H1 (cell line): Measurements from ENCODE around the gene TMEM200B. TPM values are rescaled to one million over a fixed set of nuclear protein-coding genes. Genes with fewer than 3 reads are reported as not detected.
A peak's percentile ranks its signal among the peaks of the same experiment; 100 is the strongest.

Source experiments
- CTCF ChIA-PET: fragments of 300-600 bp; sonication (Branson Sonifier 250); formaldehyde crosslinking; loops from one replicate; lab custom pipeline; 2021; ENCODE audit not compliant: partially characterized antibody; lab: Charles Lee
- POLR2A ChIA-PET: fragments of 300-600 bp; sonication (Branson Sonifier 250); formaldehyde crosslinking; loops from one replicate; lab custom pipeline; 2021; ENCODE audit warnings: inconsistent platforms; ENCODE audit not compliant: partially characterized antibody; lab: Charles Lee
- DNase-seq, 2 experiments: peaks; one replicate each; pipeline versions ENCODE4 v3.0.0 to v3.0.0-alpha.2; 2010 to 2022; ENCODE audit warnings: low spot score in 2 of 2, low read depth in 1 of 2, mixed read lengths in 1 of 2
- FAIRE-seq: peaks from 2 replicates; lab custom pipeline; 2011; peaks lifted over from hg19 to GRCh38; lab: Jason Lieb, UNC
- H2AFZ ChIP-seq: 2 replicates; pipeline ENCODE4 v1.8.1; 2012; ENCODE audit warnings: low read length, inconsistent platforms
- H2AK5ac ChIP-seq: 2 replicates; pipeline ENCODE4 v1.6.1; 2013; ENCODE audit warnings: low read depth, low read length
- H2BK120ac ChIP-seq: replicated peaks from 2 replicates; pipeline ENCODE3; 2013; ENCODE audit warnings: low read depth, low read length, inconsistent platforms
- H2BK12ac ChIP-seq: 2 replicates; pipeline ENCODE4 v1.6.1; 2013; ENCODE audit warnings: low read depth, low read length
- H2BK15ac ChIP-seq: 2 replicates; pipeline ENCODE4 v1.6.1; 2013; ENCODE audit warnings: low read length
- H2BK20ac ChIP-seq: 2 replicates; pipeline ENCODE4 v1.6.1; 2013; ENCODE audit warnings: low read length
- H2BK5ac ChIP-seq: 2 replicates; pipeline ENCODE4 v1.6.1; 2013; ENCODE audit warnings: low read depth, low read length
- H3K14ac ChIP-seq: 2 replicates; pipeline ENCODE4 v1.6.1; 2013; ENCODE audit warnings: inconsistent platforms; ENCODE audit not compliant: insufficient read length
- H3K18ac ChIP-seq: 2 replicates; pipeline ENCODE4 v1.6.1; 2013; ENCODE audit warnings: low read length; ENCODE audit errors: extremely low read depth
- H3K23ac ChIP-seq: 2 replicates; pipeline ENCODE4 v1.6.1; 2013; ENCODE audit warnings: inconsistent platforms; ENCODE audit not compliant: insufficient read length
- H3K23me2 ChIP-seq: 2 replicates; pipeline ENCODE4 v1.6.1; 2013; ENCODE audit warnings: low read depth, low read length
- H3K27ac ChIP-seq: 2 replicates; pipeline ENCODE4 v1.6.1; 2011; ENCODE audit warnings: low read depth, low read length, inconsistent platforms
- H3K27me3 ChIP-seq, 4 experiments: replicated peaks in 1 of 4; 1 replicate in 1 of 4; 2 replicates in 3 of 4; pipeline versions ENCODE4 v1.6.1 to v1.8.1; 2011 to 2013; ENCODE audit warnings: low read length in 3 of 4, mild to moderate bottlenecking in 3 of 4, inconsistent platforms in 2 of 4, mixed read lengths in 2 of 4, moderate library complexity in 1 of 4; ENCODE audit not compliant: control insufficient read depth in 3 of 4, insufficient read depth in 3 of 4; ENCODE audit errors: extremely low read depth in 1 of 4
- H3K36me3 ChIP-seq, 4 experiments: 2 replicates each; pipeline versions ENCODE4 v1.6.1 to v1.8.1; 2011 to 2013; ENCODE audit warnings: mild to moderate bottlenecking in 4 of 4, low read length in 3 of 4, moderate library complexity in 2 of 4, control low read depth in 1 of 4, inconsistent platforms in 1 of 4; ENCODE audit not compliant: insufficient read depth in 4 of 4, control insufficient read depth in 2 of 4
- H3K4ac ChIP-seq: replicated peaks from 2 replicates; pipeline ENCODE3; 2013; ENCODE audit warnings: low read length, low read depth, mixed read lengths, inconsistent platforms; ENCODE audit not compliant: insufficient read length
- H3K4me1 ChIP-seq, 4 experiments: replicated peaks in 1 of 4; 1 replicate in 1 of 4; 2 replicates in 3 of 4; pipeline versions ENCODE4 v1.6.1 to v1.8.1; 2011 to 2013; ENCODE audit warnings: low read length in 3 of 4, inconsistent platforms in 2 of 4, mixed read lengths in 1 of 4; ENCODE audit not compliant: insufficient read depth in 4 of 4, control insufficient read depth in 3 of 4
- H3K4me2 ChIP-seq, 2 experiments: 2 replicates each; pipeline versions ENCODE4 v1.6.1 to v1.8.1; 2011 to 2013; ENCODE audit warnings: low read depth in 2 of 2, low read length in 2 of 2, control low read depth in 1 of 2, inconsistent platforms in 1 of 2, mild to moderate bottlenecking in 1 of 2; ENCODE audit not compliant: insufficient read depth in 1 of 2
- H3K4me3 ChIP-seq, 4 experiments: fragments of 200-600, 300-600 bp in 1 of 4; sonication (generic), shearing (Covaris generic), sonication (Bioruptor Twin) in 1 of 4; 2 replicates each; pipeline versions ENCODE4 v1.5.1 to v1.8.1; 2011 to 2016; ENCODE audit warnings: low read length in 4 of 4, low read depth in 3 of 4, control low read depth in 2 of 4, inconsistent platforms in 2 of 4, mild to moderate bottlenecking in 2 of 4, mixed read lengths in 1 of 4, moderate library complexity in 1 of 4; ENCODE audit not compliant: insufficient read depth in 2 of 4; ENCODE audit errors: extremely low read depth in 1 of 4
- H3K56ac ChIP-seq: replicated peaks from 2 replicates; pipeline ENCODE3; 2013; ENCODE audit warnings: low read depth, mild to moderate bottlenecking, mixed read lengths, low read length, inconsistent platforms; ENCODE audit not compliant: insufficient read length
- H3K79me1 ChIP-seq: 2 replicates; pipeline ENCODE4 v1.6.1; 2013; ENCODE audit warnings: low read depth, low read length, control low read depth
- H3K79me2 ChIP-seq, 2 experiments: 2 replicates each; pipeline versions ENCODE4 v1.6.1 to v1.8.1; 2012 to 2013; ENCODE audit warnings: low read length in 2 of 2, mild to moderate bottlenecking in 2 of 2, inconsistent platforms in 1 of 2; ENCODE audit not compliant: insufficient read depth in 2 of 2, control insufficient read depth in 1 of 2
- H3K9ac ChIP-seq, 4 experiments: replicated peaks in 1 of 4; 1 replicate in 1 of 4; 2 replicates in 3 of 4; pipeline versions ENCODE4 v1.6.1 to v1.8.1; 2011 to 2013; ENCODE audit warnings: low read depth in 3 of 4, low read length in 3 of 4, control low read depth in 2 of 4, mild to moderate bottlenecking in 2 of 4, moderate library complexity in 2 of 4, inconsistent platforms in 1 of 4; ENCODE audit errors: extremely low read depth in 1 of 4
- H3K9me3 ChIP-seq, 2 experiments: 2 replicates each; pipeline versions ENCODE4 v1.6.1 to v1.8.1; 2012 to 2013; ENCODE audit warnings: mild to moderate bottlenecking in 2 of 2, moderate library complexity in 2 of 2, control low read depth in 1 of 2, inconsistent platforms in 1 of 2, low read depth in 1 of 2, low read length in 1 of 2, mixed read lengths in 1 of 2; ENCODE audit not compliant: insufficient read depth in 2 of 2
- H4K20me1 ChIP-seq, 2 experiments: replicated peaks in 1 of 2; 2 replicates each; pipeline versions ENCODE3 to v1.8.1; 2011 to 2013; ENCODE audit warnings: inconsistent platforms in 2 of 2, low read length in 2 of 2, mild to moderate bottlenecking in 1 of 2; ENCODE audit not compliant: insufficient read depth in 2 of 2, control insufficient read depth in 1 of 2
- H4K5ac ChIP-seq: 2 replicates; pipeline ENCODE4 v1.6.1; 2013; ENCODE audit warnings: low read length, low read depth, mixed read lengths, inconsistent platforms; ENCODE audit not compliant: insufficient read length
- H4K8ac ChIP-seq: 2 replicates; pipeline ENCODE4 v1.8.0; 2013; ENCODE audit warnings: mild to moderate bottlenecking, moderate library complexity, low read length, inconsistent platforms; ENCODE audit not compliant: insufficient read depth; ENCODE audit errors: extremely low read depth
- H4K91ac ChIP-seq: replicated peaks from 2 replicates; pipeline ENCODE3; 2013; ENCODE audit warnings: low read length, mixed read lengths, inconsistent platforms; ENCODE audit not compliant: insufficient read length
- ATF3 ChIP-seq: IDR thresholded peaks from 2 replicates; pipeline ENCODE4 v1.6.1; 2011; ENCODE audit warnings: low read depth, mild to moderate bottlenecking, low read length; ENCODE audit not compliant: insufficient read depth
- CTBP2 ChIP-seq: IDR thresholded peaks from 2 replicates; pipeline ENCODE4 v1.7.0; 2011; ENCODE audit warnings: borderline replicate concordance, mild to moderate bottlenecking, moderate library complexity, mixed read lengths, low read length; ENCODE audit not compliant: insufficient read depth, insufficient read length
- GABPA ChIP-seq: IDR thresholded peaks from 2 replicates; pipeline ENCODE4 v1.6.1; 2011; ENCODE audit warnings: mild to moderate bottlenecking, low read length, moderate library complexity, borderline replicate concordance; ENCODE audit not compliant: insufficient read depth
- MAFK ChIP-seq: IDR thresholded peaks from 2 replicates; pipeline ENCODE4 v1.6.1; 2012; ENCODE audit warnings: low read depth, mild to moderate bottlenecking, improper control_type of control experiment, low read length
- MAX ChIP-seq: IDR thresholded peaks from 2 replicates; pipeline ENCODE4 v1.6.1; 2012; ENCODE audit warnings: inconsistent platforms
- NRF1 ChIP-seq: IDR thresholded peaks from 2 replicates; pipeline ENCODE4 v1.6.1; 2011; ENCODE audit warnings: mild to moderate bottlenecking, low read depth, low read length, improper control_type of control experiment
- RAD21 ChIP-seq, 2 experiments: IDR thresholded peaks in 1 of 2; conservative IDR thresholded peaks in 1 of 2; 2 replicates each; pipeline ENCODE4 v1.6.1; 2011; ENCODE audit warnings: low read depth in 2 of 2, low read length in 2 of 2, improper control_type of control experiment in 1 of 2, inconsistent platforms in 1 of 2, mild to moderate bottlenecking in 1 of 2, moderate library complexity in 1 of 2
- SAP30 ChIP-seq: fragments of 300-600 bp; sonication (generic); IDR thresholded peaks from 2 replicates; pipeline ENCODE4 v1.7.1; 2012; ENCODE audit warnings: low read length, moderate library complexity, mild to moderate bottlenecking, inconsistent platforms; ENCODE audit not compliant: insufficient read depth, insufficient replicate concordance
- SIN3A ChIP-seq, 2 experiments: IDR thresholded peaks in 1 of 2; conservative IDR thresholded peaks in 1 of 2; 2 replicates each; pipeline ENCODE4 v1.6.1; 2011 to 2012; ENCODE audit warnings: low read length in 2 of 2, improper control_type of control experiment in 1 of 2, low read depth in 1 of 2, mild to moderate bottlenecking in 1 of 2
- SP2 ChIP-seq: IDR thresholded peaks from 2 replicates; pipeline ENCODE4 v1.6.1; 2012; ENCODE audit warnings: mild to moderate bottlenecking, low read length, inconsistent platforms
- TAF1 ChIP-seq: IDR thresholded peaks from 2 replicates; pipeline ENCODE4 v1.6.1; 2011; ENCODE audit warnings: mild to moderate bottlenecking, low read depth, low read length
- TCF12 ChIP-seq: IDR thresholded peaks from 2 replicates; pipeline ENCODE4 v1.6.1; 2011; ENCODE audit warnings: low read depth, mild to moderate bottlenecking, low read length
- WGBS, 2 experiments: shearing (Covaris generic) in 1 of 2; methylation state at CpG; one replicate each; pipeline versions ENCODE4 v1.1.6 to v1.1.7; 2013 to 2015; ENCODE audit warnings: low lambda C conversion rate in 2 of 2, mixed read lengths in 2 of 2, inconsistent platforms in 1 of 2, low coverage in 1 of 2, missing lambda C conversion rate in 1 of 2; ENCODE audit not compliant: insufficient replicate concordance in 2 of 2, insufficient coverage in 1 of 2, insufficient read length in 1 of 2; ENCODE audit errors: extremely low coverage in 1 of 2, missing lambda C conversion rate in 1 of 2; 5-methylcytosine and 5-hydroxymethylcytosine counted together
- polyA plus RNA-seq, 7 experiments: library from polyadenylated mRNA; depleted of rRNA in 3 of 7; stranded (reverse) in 5 of 7; unstranded in 2 of 7; fragments of >200 nt in 5 of 7; fragments of 200-250 nt in 2 of 7; gene quantifications; 1 replicate in 5 of 7; 2 replicates in 1 of 7; 4 replicates in 1 of 7; pipeline versions ENCODE4 v1.2.1 to v1.2.3, GENCODE V29; 2011 to 2013; ENCODE audit warnings: missing spikeins in 2 of 7, mixed read lengths in 2 of 7
- total RNA-seq: library from RNA; stranded (reverse); fragmentation: NEBNext Ultra II Directional; extraction: Animal tissue kit (Norgen Biotek cat#: 25700); gene quantifications from 2 replicates; pipeline ENCODE4 v1.2.1, GENCODE V29; 2021

The TMEM200B gene
- total and polyA plus RNA-seq, 2 of the 8 experiments (the other 6 are each of a cell fraction or from before 2014, with no cell fraction given) = 4.9 to 11.0 TPM

GRCh38 chr1:29171089-29171488 lies 47.4 kb upstream of the TMEM200B start:
- no peaks in the 10 kb centered on the region for H3K23me2 ChIP-seq
- POLR2A ChIA-PET = interaction anchor here (0.6 to 9.0 kb wide), 7 partner anchors 10 to 32 kb away, joined by 3 to 105 read pairs (median 4); partner anchors contain the start of gene SRSF4
- peaks cover 0 to 11% (median 0%) of the 10 kb centered on the region in 4 experiments; a peak in 2 of 8 replicates for H3K36me3 ChIP-seq
- H4K8ac ChIP-seq = no peak overlapping the region
- FAIRE-seq = no peak
- no peak overlapping the region; a peak in 1 of 7 replicates for H3K9ac ChIP-seq
- no peak overlapping the region for H2AFZ ChIP-seq
- H2BK120ac ChIP-seq = no peak overlapping the region
- H3K79me1 ChIP-seq = no peaks in the 10 kb centered on the region
- H3K4me2 ChIP-seq = 0 out of 4 replicates have a peak overlapping the region, but pooled peaks of 1 of the 2 experiments have one; percentile 33
- H3K79me2 ChIP-seq = peaks cover 17 to 91% of the 10 kb centered on the region in 2 experiments
- H2BK5ac ChIP-seq = no peak overlapping the region
- WGBS, 2 experiments = 48% methylated on average over 3 of the region's 3 CpGs; no CpG with 5 or more reads in 1 of the 2 experiments
- no peak overlapping the region for H2BK15ac ChIP-seq
- H4K20me1 ChIP-seq = peaks cover 11 to 15% of the 10 kb centered on the region in 2 experiments
- H3K27me3 ChIP-seq = no peaks in the 10 kb centered on the region
- DNase-seq = no peak
- CTCF ChIA-PET = interaction anchor here (0.6 to 2.2 kb wide), 8 partner anchors 8 to 1850 kb away, joined by 3 to 12 read pairs (median 4); partner anchors contain the start of gene SRSF4
- H3K27ac ChIP-seq = no peak overlapping the region
- no peak overlapping the region for H4K5ac ChIP-seq
- H2AK5ac ChIP-seq = no peak overlapping the region
- no peak overlapping the region for H3K4me3 ChIP-seq
- H3K56ac ChIP-seq = no peak overlapping the region
- no peak overlapping the region for H2BK20ac ChIP-seq
- H2BK12ac ChIP-seq = no peak overlapping the region
- no peak overlapping the region for H4K91ac ChIP-seq
- peaks cover 3 to 8% (median 6%) of the 10 kb centered on the region in 4 experiments; a peak in 4 of 7 replicates for H3K4me1 ChIP-seq
- no peak overlapping the region for H3K23ac ChIP-seq
- H3K18ac ChIP-seq = no peak overlapping the region
- H3K14ac ChIP-seq = no peak overlapping the region
- no peak overlapping the region for H3K4ac ChIP-seq
- no peaks in the 10 kb centered on the region for H3K9me3 ChIP-seq
- TF ChIP-seq CTBP2 = no peak
- no peak for TF ChIP-seq SIN3A (conservative IDR thresholded peaks at IDR 0.05 in 1 of 2, IDR thresholded peaks at IDR 0.05 in 1 of 2; ENCODE audit: low read depth in 1 of 2, low read length in 2 of 2)
- no peak for TF ChIP-seq MAFK
- no peak for TF ChIP-seq ATF3
- TF ChIP-seq SAP30 = no peak
- TF ChIP-seq RAD21 (IDR thresholded peaks at IDR 0.05 in 1 of 2, conservative IDR thresholded peaks at IDR 0.05 in 1 of 2; ENCODE audit: low read depth in 2 of 2, low read length in 2 of 2) = no peak
- no peak for TF ChIP-seq NRF1
- TF ChIP-seq SP2 = no peak
- TF ChIP-seq MAX = no peak
- TF ChIP-seq TCF12 = no peak
- no peak for TF ChIP-seq GABPA
- TF ChIP-seq TAF1 = no peak
